Loucy (cell line): ENCODE data around the gene M1AP.

Experiments
- CTCF ChIP-seq: fragments of 200-600 bp; sonication (generic); conservative IDR thresholded peaks from 2 replicates; pipeline ENCODE4 v1.5.1; 2014; ENCODE audit warnings: mild to moderate bottlenecking, antibody characterized with exemption, low read length
- EZH2phosphoT487 ChIP-seq: fragments of 200-600 bp; IDR thresholded peaks from 2 replicates; pipeline ENCODE4 v1.6.1; 2018; ENCODE audit warnings: antibody characterized with exemption, mild to moderate bottlenecking, moderate library complexity, borderline replicate concordance

DNA sequence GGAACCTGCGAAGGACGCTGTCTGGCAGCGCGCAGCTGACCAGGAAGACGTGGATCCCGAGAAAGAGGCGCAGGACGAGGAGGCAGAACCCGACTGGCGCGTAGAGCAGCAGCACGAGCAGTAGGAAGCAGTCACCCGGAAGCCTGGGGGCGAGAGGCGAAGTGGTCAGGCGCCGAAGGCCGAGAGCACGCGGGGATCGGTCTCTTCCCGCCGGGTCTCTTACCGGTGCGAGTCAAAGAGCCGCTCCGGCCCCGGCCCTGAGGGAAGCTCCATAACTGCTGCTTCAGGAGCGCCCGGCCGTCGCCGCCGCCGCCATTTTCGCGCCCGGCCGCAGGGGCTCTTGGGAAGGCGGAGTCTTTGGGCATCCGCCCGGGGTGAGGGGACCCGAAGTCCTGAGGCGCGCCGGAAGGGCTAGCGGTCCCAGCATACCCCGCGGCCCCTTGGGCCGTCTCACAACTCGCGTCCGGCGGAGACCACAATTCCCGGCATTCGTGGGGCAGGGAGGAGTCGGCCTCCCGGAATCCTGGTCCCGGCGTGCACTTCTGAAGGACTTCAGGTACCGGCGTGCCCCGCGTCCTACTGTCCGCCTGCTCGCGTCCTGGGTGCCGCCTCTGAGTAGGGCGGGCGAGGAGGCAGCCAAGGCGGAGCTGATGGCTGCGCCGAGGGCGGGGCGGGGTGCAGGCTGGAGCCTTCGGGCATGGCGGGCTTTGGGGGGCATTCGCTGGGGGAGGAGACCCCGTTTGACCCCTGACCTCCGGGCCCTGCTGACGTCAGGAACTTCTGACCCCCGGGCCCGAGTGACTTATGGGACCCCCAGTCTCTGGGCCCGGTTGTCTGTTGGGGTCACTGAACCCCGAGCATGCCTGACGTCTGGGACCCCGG, 118.5 kb downstream of the M1AP start, which contains the start of the genes AUP1 and HTRA2:
- TF ChIP-seq CTCF (no peak), EZH2phosphoT487 (no peak)
